ENCODE measurements around the gene TBX4.
"Not testable (repeated sequence)": the region's sequence is repeated elsewhere in the genome, so short reads cannot be mapped to it uniquely, and the experiment has no call there.

Gene TBX4

GRCh38 chr17:61413661-61414126 lies 38.5 kb upstream of the TBX4 start:
- no peak for DNase-seq

GRCh38 chr17:61414141-61414935 lies 37.9 kb upstream of the TBX4 start:
- DNase-seq = no peak

GRCh38 chr17:61414936-61415251 lies 37.3 kb upstream of the TBX4 start:
- no peak for DNase-seq

- DNase-seq = no peak
Observed at GRCh38 chr17:61415374-61416210, 36.6 kb upstream of the TBX4 start.

GRCh38 chr17:61416211-61416539 lies 36.0 kb upstream of the TBX4 start:
- DNase-seq = no peak

- DNase-seq = peak; percentile 32
Observed at GRCh38 chr17:61416540-61417363, 35.5 kb upstream of the TBX4 start.

GRCh38 chr17:61418449-61418848 lies 33.8 kb upstream of the TBX4 start:
- no peak for DNase-seq

- no peak for DNase-seq
Observed at GRCh38 chr17:61419496-61420046, 32.7 kb upstream of the TBX4 start.

GRCh38 chr17:61420052-61420451 lies 32.2 kb upstream of the TBX4 start:
- DNase-seq = no peak

GRCh38 chr17:61420745-61421398 lies 31.4 kb upstream of the TBX4 start:
- no peak for DNase-seq

GRCh38 chr17:61421460-61421859 lies 30.8 kb upstream of the TBX4 start:
- DNase-seq = no peak

GRCh38 chr17:61422116-61422799 lies 30.0 kb upstream of the TBX4 start:
- no peak for DNase-seq

- no peak for DNase-seq
Observed at GRCh38 chr17:61422869-61423268, 29.4 kb upstream of the TBX4 start.

- DNase-seq = no peak
Observed at GRCh38 chr17:61423967-61424649, 28.1 kb upstream of the TBX4 start.

- DNase-seq = no peak
Observed at GRCh38 chr17:61425682-61426481, 26.3 kb upstream of the TBX4 start.

- no peak for DNase-seq
Observed at GRCh38 chr17:61426482-61427304, 25.5 kb upstream of the TBX4 start.

GRCh38 chr17:61427567-61427966 lies 24.7 kb upstream of the TBX4 start:
- DNase-seq = no peak

- no peak for DNase-seq
Observed at GRCh38 chr17:61429274-61429673, 22.9 kb upstream of the TBX4 start.

GRCh38 chr17:61429831-61430230 lies 22.4 kb upstream of the TBX4 start:
- not testable (repeated sequence) for DNase-seq
